SU-DHL-6 (cell line): ENCODE measurements around the gene DDX52.
"Not testable (repeated sequence)": the region's sequence is repeated elsewhere in the genome, so short reads cannot be mapped to it uniquely, and the experiment has no call there.

Source experiments
- CTCF ChIP-seq: fragments of 200-600 bp; sonication (generic); IDR thresholded peaks from one replicate; pipeline ENCODE4 v1.5.1; 2017; ENCODE audit warnings: antibody characterized with exemption, mild to moderate bottlenecking, low read length, moderate library complexity; ENCODE audit not compliant: insufficient read depth, poor library complexity, severe bottlenecking
- EZH2phosphoT487 ChIP-seq: fragments of 200-600 bp; sonication (generic), shearing (Covaris generic); conservative IDR thresholded peaks from 2 replicates; pipeline ENCODE4 v1.6.1; 2018; ENCODE audit warnings: mild to moderate bottlenecking, antibody characterized with exemption, low read length, moderate library complexity, mixed read lengths

- TF ChIP-seq CTCF, EZH2phosphoT487: not testable (repeated sequence)
These were observed 33.2 kb downstream of the DDX52 start for GRCh38 chr17:37610041-37610420.
